NT2/D1 (cell line): ENCODE measurements around the gene KRT83.

Source experiments
- YY1 ChIP-seq: IDR thresholded peaks from 2 replicates; pipeline ENCODE4 v1.6.1; 2011; ENCODE audit not compliant: insufficient read length, insufficient read depth
- ZNF274 ChIP-seq: IDR thresholded peaks from 2 replicates; pipeline ENCODE4 v1.6.1; 2011; ENCODE audit warnings: mild to moderate bottlenecking, low read depth, low read length

GRCh38 chr12:52275686-52276085, 45.5 kb downstream of the KRT83 start:
- TF ChIP-seq YY1 = no peak
- no peak for TF ChIP-seq ZNF274
